CD14-positive monocyte (primary cell): ENCODE measurements around the gene CTDSPL2. TPM values are rescaled to one million over a fixed set of nuclear protein-coding genes. Genes with fewer than 3 reads are reported as not detected.
"Not testable (repeated sequence)": the region's sequence is repeated elsewhere in the genome, so short reads cannot be mapped to it uniquely, and the experiment has no call there.

Source experiments
- DNase-seq, 3 donors: peaks; one replicate each; pipeline ENCODE4 v3.0.0-alpha.2; 2011 to 2022
- H2AFZ ChIP-seq: 2 replicates; pipeline ENCODE4 v1.6.0; 2012; ENCODE audit warnings: mild to moderate bottlenecking, low read depth, low read length, inconsistent platforms; ENCODE audit not compliant: insufficient read depth, poor library complexity, severe bottlenecking
- H3K27ac ChIP-seq, 2 donors: 1 replicate in 1 of 2; 2 replicates in 1 of 2; pipeline ENCODE4 v1.5.1; 2012 to 2013; ENCODE audit warnings: low read length in 2 of 2, control low read depth in 1 of 2, inconsistent platforms in 1 of 2, low read depth in 1 of 2, mild to moderate bottlenecking in 1 of 2
- H3K27me3 ChIP-seq, 2 donors: one replicate each; pipeline versions ENCODE4 v1.6.0 to v1.6.1; 2011 to 2013; ENCODE audit warnings: low read length in 2 of 2; ENCODE audit not compliant: control insufficient read depth in 2 of 2, insufficient read depth in 2 of 2
- H3K36me3 ChIP-seq, 2 donors: replicated peaks in 1 of 2; 1 replicate in 1 of 2; 2 replicates in 1 of 2; pipeline versions ENCODE4 v1.5.1 to v1.6.1; 2012 to 2013; ENCODE audit warnings: low read length in 2 of 2, control low read depth in 1 of 2, inconsistent platforms in 1 of 2, mild to moderate bottlenecking in 1 of 2; ENCODE audit not compliant: insufficient read depth in 2 of 2, control insufficient read depth in 1 of 2
- H3K4me1 ChIP-seq, 2 donors: 1 replicate in 1 of 2; 2 replicates in 1 of 2; pipeline versions ENCODE4 v1.5.1 to v1.6.1; 2012 to 2013; ENCODE audit warnings: low read length in 2 of 2, control low read depth in 1 of 2, inconsistent platforms in 1 of 2, mild to moderate bottlenecking in 1 of 2, moderate library complexity in 1 of 2; ENCODE audit not compliant: insufficient read depth in 2 of 2, control insufficient read depth in 1 of 2
- H3K4me2 ChIP-seq: replicated peaks from 2 replicates; pipeline ENCODE3; 2012; ENCODE audit warnings: low read length, moderate library complexity, mild to moderate bottlenecking; ENCODE audit not compliant: poor library complexity, severe bottlenecking; ENCODE audit errors: extremely low read depth
- H3K4me3 ChIP-seq, 3 experiments: fragments of 200-600 bp in 1 of 3; sonication (generic) in 1 of 3; replicated peaks in 1 of 3; 1 replicate in 2 of 3; 2 replicates in 1 of 3; pipeline ENCODE4 v1.5.1; 2011 to 2013; ENCODE audit warnings: low read length in 3 of 3, mild to moderate bottlenecking in 3 of 3, control low read depth in 2 of 3, low read depth in 2 of 3, inconsistent platforms in 1 of 3, moderate library complexity in 1 of 3
- H3K79me2 ChIP-seq: 2 replicates; pipeline ENCODE4 v1.6.0; 2012; ENCODE audit warnings: mild to moderate bottlenecking, control low read depth, inconsistent platforms, low read length, moderate library complexity; ENCODE audit not compliant: insufficient read depth
- H3K9ac ChIP-seq: 2 replicates; pipeline ENCODE4 v1.6.0; 2017; ENCODE audit warnings: low read length, mild to moderate bottlenecking; ENCODE audit not compliant: insufficient read depth, poor library complexity, severe bottlenecking
- H3K9me3 ChIP-seq, 2 donors: replicated peaks in 1 of 2; 1 replicate in 1 of 2; 2 replicates in 1 of 2; pipeline versions ENCODE4 v1.5.1 to v1.6.1; 2012 to 2013; ENCODE audit warnings: low read length in 2 of 2, control low read depth in 1 of 2; ENCODE audit not compliant: control insufficient read depth in 1 of 2, insufficient read depth in 1 of 2
- H4K20me1 ChIP-seq: 2 replicates; pipeline ENCODE4 v1.6.0; 2012; ENCODE audit warnings: mild to moderate bottlenecking, low read length, control low read depth, moderate library complexity; ENCODE audit not compliant: insufficient read depth
- H3K27ac Mint-ChIP-seq, 7 donors: one replicate each; pipeline ENCODE4 v1.8.0; 2020; ENCODE audit warnings: mild to moderate bottlenecking in 7 of 7, mixed read lengths in 7 of 7, moderate library complexity in 6 of 7, inconsistent platforms in 2 of 7
- H3K27me3 Mint-ChIP-seq, 3 donors: one replicate each; pipeline ENCODE4 v1.8.0; 2021 to 2022; ENCODE audit warnings: low read depth in 3 of 3, mild to moderate bottlenecking in 3 of 3, mixed read lengths in 3 of 3, moderate library complexity in 3 of 3, inconsistent platforms in 1 of 3
- H3K36me3 Mint-ChIP-seq, 2 donors: one replicate each; pipeline ENCODE4 v1.8.0; 2020; ENCODE audit warnings: mixed read lengths in 2 of 2, inconsistent platforms in 1 of 2, mild to moderate bottlenecking in 1 of 2
- H3K4me1 Mint-ChIP-seq: one replicate; pipeline ENCODE4 v1.8.0; 2020; ENCODE audit warnings: mild to moderate bottlenecking, mixed read lengths
- H3K4me3 Mint-ChIP-seq, 2 donors: one replicate each; pipeline ENCODE4 v1.8.0; 2020; ENCODE audit warnings: mild to moderate bottlenecking in 2 of 2, mixed read lengths in 2 of 2, moderate library complexity in 1 of 2
- H3K9me3 Mint-ChIP-seq, 7 donors: one replicate each; pipeline ENCODE4 v1.8.0; 2020 to 2022; ENCODE audit warnings: mixed read lengths in 7 of 7, mild to moderate bottlenecking in 6 of 7, moderate library complexity in 6 of 7, inconsistent platforms in 2 of 7
- WGBS: methylation state at CpG from one replicate; pipeline ENCODE4 v1.1.5; 2013; ENCODE audit warnings: missing lambda C conversion rate; ENCODE audit not compliant: insufficient coverage; 5-methylcytosine and 5-hydroxymethylcytosine counted together
- intact Hi-C, 2 donors: fragments of 100-400 bp; cut with micrococcal nuclease; formaldehyde crosslinking; loops; one replicate each; pipeline versions ENCODE4 v1.15.0 to v1.15.1; 2023
- polyA plus RNA-seq, 3 donors: library from polyadenylated mRNA; depleted of rRNA in 1 of 3; unstranded in 2 of 3; stranded (reverse) in 1 of 3; fragments of 300-500 nt in 2 of 3; fragments of >200 nt in 1 of 3; fragmentation: Illumina TruSeq in 2 of 3; gene quantifications; 1 replicate in 2 of 3; 2 replicates in 1 of 3; pipeline ENCODE4 v1.2.3, GENCODE V29; 2012 to 2021
- TF ChIP-seq, protein P1 (sequence below): fragments of 200-600 bp; IDR thresholded peaks from one replicate; pipeline ENCODE4 v1.8.0; 2022; ENCODE audit warnings: antibody characterized with exemption, mild to moderate bottlenecking

CTDSPL2 gene
- polyA plus RNA-seq, 3 donors = 18.1 to 31.4 (median 24.5) TPM

- peak overlapping the region in 2 of 7 donors; percentile 37 to 38 for H3K27ac Mint-ChIP-seq
- Histone ChIP-seq H3K36me3 (peaks cover 6 to 14% of the 10 kb centered on the region in 2 donors), H2AFZ (no peak overlapping the region), H3K4me1 (no peaks in the 10 kb centered on the region), H3K4me2 (no peak overlapping the region), H4K20me1 (peaks cover 82% of the 10 kb centered on the region), H3K27me3 (no peaks in the 10 kb centered on the region), H3K4me3 (no peak overlapping the region), H3K9ac (no peak overlapping the region), H3K27ac (no peak overlapping the region), H3K79me2 (peaks cover 99% of the 10 kb centered on the region), H3K9me3 (no peaks in the 10 kb centered on the region)
- intact Hi-C loops = no loop called here
- H3K9me3 Mint-ChIP-seq = no peaks in the 10 kb centered on the region
- peaks cover 9 to 15% of the 10 kb centered on the region in 2 donors for H3K36me3 Mint-ChIP-seq
- peaks cover 12% of the 10 kb centered on the region for H3K4me1 Mint-ChIP-seq
- over 99% methylated on average over 11 of the region's 11 CpGs for WGBS
- TF ChIP-seq, protein P1, sequence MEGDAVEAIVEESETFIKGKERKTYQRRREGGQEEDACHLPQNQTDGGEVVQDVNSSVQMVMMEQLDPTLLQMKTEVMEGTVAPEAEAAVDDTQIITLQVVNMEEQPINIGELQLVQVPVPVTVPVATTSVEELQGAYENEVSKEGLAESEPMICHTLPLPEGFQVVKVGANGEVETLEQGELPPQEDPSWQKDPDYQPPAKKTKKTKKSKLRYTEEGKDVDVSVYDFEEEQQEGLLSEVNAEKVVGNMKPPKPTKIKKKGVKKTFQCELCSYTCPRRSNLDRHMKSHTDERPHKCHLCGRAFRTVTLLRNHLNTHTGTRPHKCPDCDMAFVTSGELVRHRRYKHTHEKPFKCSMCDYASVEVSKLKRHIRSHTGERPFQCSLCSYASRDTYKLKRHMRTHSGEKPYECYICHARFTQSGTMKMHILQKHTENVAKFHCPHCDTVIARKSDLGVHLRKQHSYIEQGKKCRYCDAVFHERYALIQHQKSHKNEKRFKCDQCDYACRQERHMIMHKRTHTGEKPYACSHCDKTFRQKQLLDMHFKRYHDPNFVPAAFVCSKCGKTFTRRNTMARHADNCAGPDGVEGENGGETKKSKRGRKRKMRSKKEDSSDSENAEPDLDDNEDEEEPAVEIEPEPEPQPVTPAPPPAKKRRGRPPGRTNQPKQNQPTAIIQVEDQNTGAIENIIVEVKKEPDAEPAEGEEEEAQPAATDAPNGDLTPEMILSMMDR = no peak
- DNase-seq = no peak
- H3K4me3 Mint-ChIP-seq = no peak overlapping the region
- H3K27me3 Mint-ChIP-seq = peaks cover 0 to 1% (median 0%) of the 10 kb centered on the region in 3 donors
These were observed 20.4 kb downstream of the CTDSPL2 start for GRCh38 chr15:44447772-44448376.

DNA sequence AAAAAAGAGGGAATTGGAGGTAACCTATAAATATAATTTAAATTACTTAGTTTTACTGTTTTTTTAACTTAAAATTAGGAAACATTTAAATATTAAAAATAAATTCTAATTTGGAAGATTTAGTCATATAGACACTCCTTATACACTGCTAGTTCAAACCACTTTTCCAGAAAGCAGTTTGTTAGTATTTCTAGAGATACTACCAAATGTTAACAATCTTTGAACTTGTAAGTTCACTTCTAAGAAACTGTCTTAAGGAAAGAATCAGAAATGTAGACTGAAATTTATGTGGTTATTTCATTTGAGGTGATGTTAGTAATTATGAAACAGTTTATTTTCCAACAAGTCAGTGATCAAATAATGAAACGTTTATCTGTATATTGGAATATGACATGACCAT is 22.7 kb downstream of the CTDSPL2 start:
- DNase-seq = no peak
- Histone ChIP-seq H3K9me3 (no peaks in the 10 kb centered on the region), H3K79me2 (peaks cover 92% of the 10 kb centered on the region), H3K27me3 (no peaks in the 10 kb centered on the region), H3K36me3 (peaks cover 6 to 14% of the 10 kb centered on the region in 2 donors), H3K4me1 (no peaks in the 10 kb centered on the region), H2AFZ (no peak overlapping the region), H3K27ac (no peak overlapping the region), H4K20me1 (peaks cover 72% of the 10 kb centered on the region), H3K4me2 (no peak overlapping the region), H3K9ac (no peak overlapping the region), H3K4me3 (no peak overlapping the region)
- Mint-ChIP-seq H3K36me3 (peaks cover 9 to 15% of the 10 kb centered on the region in 2 donors), H3K9me3 (peaks cover 0 to 4% (median 0%) of the 10 kb centered on the region in 7 donors), H3K4me3 (no peak overlapping the region), H3K4me1 (peaks cover 20% of the 10 kb centered on the region), H3K27ac (no peak overlapping the region), H3K27me3 (peaks cover 0 to 1% (median 0%) of the 10 kb centered on the region in 3 donors)
- TF ChIP-seq, protein P1 = no peak
- no CpG with 5 or more reads among the region's 1 CpG for WGBS
- intact Hi-C loops = no loop called here

DNA sequence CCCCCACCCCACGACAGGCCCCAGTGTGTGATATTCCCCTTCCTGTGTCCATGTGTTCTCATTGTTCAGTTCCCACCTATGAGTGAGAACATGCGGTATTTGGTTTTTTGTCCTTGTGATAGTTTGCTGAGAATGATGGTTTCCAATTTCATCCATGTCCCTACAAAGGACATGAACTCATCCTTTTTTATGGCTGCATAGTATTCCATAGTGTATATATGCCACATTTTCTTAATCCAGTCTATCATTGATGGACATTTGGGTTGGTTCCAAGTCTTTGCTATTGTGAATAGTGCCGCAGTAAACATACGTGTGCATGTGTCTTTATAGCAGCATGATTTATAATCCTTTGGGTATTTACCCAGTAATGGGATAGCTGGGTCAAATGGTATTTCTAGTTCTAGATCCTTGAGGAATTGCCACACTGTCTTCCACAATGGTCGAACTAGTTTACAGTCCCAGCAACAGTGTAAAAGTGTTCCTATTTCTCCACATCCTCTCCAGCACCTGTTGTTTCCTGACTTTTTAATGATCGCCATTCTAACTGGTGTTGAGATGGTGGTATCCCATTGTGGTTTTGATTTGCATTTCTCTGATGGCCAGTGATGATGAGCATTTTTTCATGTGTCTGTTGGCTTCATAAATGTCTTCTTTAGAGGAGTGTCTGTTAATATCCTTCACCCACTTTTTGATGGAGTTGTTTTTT is 26.3 kb downstream of the CTDSPL2 start:
- H3K4me3 ChIP-seq, H3K9me3 ChIP-seq, H3K27me3 Mint-ChIP-seq, H3K9me3 Mint-ChIP-seq, H3K36me3 ChIP-seq, H3K4me1 ChIP-seq, H3K9ac ChIP-seq, intact Hi-C loops, DNase-seq, H3K36me3 Mint-ChIP-seq, H3K27ac ChIP-seq, H3K4me2 ChIP-seq, H2AFZ ChIP-seq, H3K4me3 Mint-ChIP-seq, H3K27me3 ChIP-seq: not testable (repeated sequence)
- Histone ChIP-seq H4K20me1 (peaks cover 61% of the 10 kb centered on the region), H3K79me2 (peaks cover 85% of the 10 kb centered on the region)
- Mint-ChIP-seq H3K4me1 (peaks cover 19% of the 10 kb centered on the region), H3K27ac (peak overlapping the region in 2 of 7 donors; percentile 4 to 32)
- WGBS = no CpG with 5 or more reads among the region's 6 CpGs
